ENCODE data around the gene RPL39L. TPM values are rescaled to one million over a fixed set of nuclear protein-coding genes. Genes with fewer than 3 reads are reported as not detected.

RPL39L gene
- total and polyA plus RNA-seq, 2 of the 13 experiments (the other 11 are each of a cell fraction or from before 2014, with no cell fraction given), result not detected

DNA sequence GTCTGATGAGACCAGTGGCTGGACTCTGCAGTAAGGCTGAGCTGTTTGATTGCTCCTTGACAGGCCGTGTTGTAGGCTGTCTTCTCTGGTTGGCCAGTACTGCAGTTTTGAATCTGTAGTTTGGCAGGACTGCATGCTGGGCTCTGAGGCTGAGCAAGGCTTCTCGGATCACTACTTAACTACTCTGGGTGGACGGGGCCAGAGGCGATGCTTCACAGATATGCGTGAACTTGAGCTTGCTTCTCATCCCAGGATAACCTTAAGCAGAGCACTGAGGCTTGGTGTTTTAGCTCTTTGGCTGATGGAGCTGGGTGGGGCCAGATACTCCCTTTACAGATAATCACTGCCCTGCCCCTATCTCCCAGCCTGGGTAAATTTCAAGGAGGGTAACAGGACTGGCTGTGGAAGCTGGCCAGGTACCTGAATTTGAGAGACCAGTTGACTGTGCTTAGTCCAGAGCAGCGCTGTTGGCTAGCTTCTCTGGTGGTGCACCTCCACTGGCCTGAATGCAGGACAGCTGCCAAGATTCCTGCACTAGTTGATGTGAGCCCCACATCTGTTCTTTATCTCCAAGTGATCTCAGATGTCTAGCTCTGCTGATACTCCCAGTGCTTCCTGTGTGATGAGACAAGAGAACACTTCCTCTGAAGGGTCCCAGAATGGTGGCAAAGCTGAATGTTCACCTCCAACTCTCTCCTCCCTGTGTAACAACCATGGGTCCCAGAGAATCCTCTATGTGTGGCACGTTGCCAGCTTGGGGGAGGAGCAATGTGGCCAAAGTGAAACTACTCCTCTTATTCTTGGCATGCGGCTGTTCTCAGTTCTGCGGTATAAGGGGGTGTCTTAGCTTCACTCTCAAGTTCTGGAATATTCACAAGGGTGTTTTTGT, 37.9 kb downstream of the RPL39L start (continued):
- TF ChIP-seq, protein P1, sequence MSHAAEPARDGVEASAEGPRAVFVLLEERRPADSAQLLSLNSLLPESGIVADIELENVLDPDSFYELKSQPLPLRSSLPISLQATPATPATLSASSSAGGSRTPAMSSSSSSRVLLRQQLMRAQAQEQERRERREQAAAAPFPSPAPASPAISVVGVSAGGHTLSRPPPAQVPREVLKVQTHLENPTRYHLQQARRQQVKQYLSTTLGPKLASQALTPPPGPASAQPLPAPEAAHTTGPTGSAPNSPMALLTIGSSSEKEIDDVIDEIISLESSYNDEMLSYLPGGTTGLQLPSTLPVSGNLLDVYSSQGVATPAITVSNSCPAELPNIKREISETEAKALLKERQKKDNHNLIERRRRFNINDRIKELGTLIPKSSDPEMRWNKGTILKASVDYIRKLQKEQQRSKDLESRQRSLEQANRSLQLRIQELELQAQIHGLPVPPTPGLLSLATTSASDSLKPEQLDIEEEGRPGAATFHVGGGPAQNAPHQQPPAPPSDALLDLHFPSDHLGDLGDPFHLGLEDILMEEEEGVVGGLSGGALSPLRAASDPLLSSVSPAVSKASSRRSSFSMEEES (CRISPR knock-in tag; IDR thresholded peaks at IDR 0.05), result no peak
- TF ChIP-seq ISX (CRISPR knock-in tag; conservative IDR thresholded peaks at IDR 0.05) (no peak), CBFB (CRISPR knock-in tag; IDR thresholded peaks at IDR 0.05) (no peak), ZNF788 (CRISPR knock-in tag; IDR thresholded peaks at IDR 0.05; ENCODE audit: borderline replicate concordance) (no peak), ZFP36L1 (CRISPR knock-in tag; IDR thresholded peaks at IDR 0.05) (0 out of 2 replicates have a peak, but pooled peaks have one; percentile 30), ZKSCAN5 (CRISPR knock-in tag; IDR thresholded peaks at IDR 0.05) (peak; percentile 86)
- TF ChIP-seq, protein P2, sequence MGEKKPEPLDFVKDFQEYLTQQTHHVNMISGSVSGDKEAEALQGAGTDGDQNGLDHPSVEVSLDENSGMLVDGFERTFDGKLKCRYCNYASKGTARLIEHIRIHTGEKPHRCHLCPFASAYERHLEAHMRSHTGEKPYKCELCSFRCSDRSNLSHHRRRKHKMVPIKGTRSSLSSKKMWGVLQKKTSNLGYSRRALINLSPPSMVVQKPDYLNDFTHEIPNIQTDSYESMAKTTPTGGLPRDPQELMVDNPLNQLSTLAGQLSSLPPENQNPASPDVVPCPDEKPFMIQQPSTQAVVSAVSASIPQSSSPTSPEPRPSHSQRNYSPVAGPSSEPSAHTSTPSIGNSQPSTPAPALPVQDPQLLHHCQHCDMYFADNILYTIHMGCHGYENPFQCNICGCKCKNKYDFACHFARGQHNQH (CRISPR knock-in tag; IDR thresholded peaks at IDR 0.05), result no peak
- TF ChIP-seq, protein P3, sequence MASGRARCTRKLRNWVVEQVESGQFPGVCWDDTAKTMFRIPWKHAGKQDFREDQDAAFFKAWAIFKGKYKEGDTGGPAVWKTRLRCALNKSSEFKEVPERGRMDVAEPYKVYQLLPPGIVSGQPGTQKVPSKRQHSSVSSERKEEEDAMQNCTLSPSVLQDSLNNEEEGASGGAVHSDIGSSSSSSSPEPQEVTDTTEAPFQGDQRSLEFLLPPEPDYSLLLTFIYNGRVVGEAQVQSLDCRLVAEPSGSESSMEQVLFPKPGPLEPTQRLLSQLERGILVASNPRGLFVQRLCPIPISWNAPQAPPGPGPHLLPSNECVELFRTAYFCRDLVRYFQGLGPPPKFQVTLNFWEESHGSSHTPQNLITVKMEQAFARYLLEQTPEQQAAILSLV (CRISPR knock-in tag; IDR thresholded peaks at IDR 0.05; ENCODE audit: borderline replicate concordance), result 0 out of 2 replicates have a peak, but pooled peaks have one; percentile 33

Data from HepG2 (cell line).